ENCODE results near the gene CIZ1.
"Not testable (repeated sequence)": the region's sequence is repeated elsewhere in the genome, so short reads cannot be mapped to it uniquely, and the experiment has no call there.

CIZ1 gene

GRCh38 chr9:128129976-128130590 is 61.3 kb downstream of the CIZ1 start:
- peak; percentile 25 for TF ChIP-seq CTCF (IDR thresholded peaks at IDR 0.05; ENCODE audit: extremely low read depth, missing control alignments)
- DNase-seq (ENCODE audit: low spot score), result not testable (repeated sequence)

DNA sequence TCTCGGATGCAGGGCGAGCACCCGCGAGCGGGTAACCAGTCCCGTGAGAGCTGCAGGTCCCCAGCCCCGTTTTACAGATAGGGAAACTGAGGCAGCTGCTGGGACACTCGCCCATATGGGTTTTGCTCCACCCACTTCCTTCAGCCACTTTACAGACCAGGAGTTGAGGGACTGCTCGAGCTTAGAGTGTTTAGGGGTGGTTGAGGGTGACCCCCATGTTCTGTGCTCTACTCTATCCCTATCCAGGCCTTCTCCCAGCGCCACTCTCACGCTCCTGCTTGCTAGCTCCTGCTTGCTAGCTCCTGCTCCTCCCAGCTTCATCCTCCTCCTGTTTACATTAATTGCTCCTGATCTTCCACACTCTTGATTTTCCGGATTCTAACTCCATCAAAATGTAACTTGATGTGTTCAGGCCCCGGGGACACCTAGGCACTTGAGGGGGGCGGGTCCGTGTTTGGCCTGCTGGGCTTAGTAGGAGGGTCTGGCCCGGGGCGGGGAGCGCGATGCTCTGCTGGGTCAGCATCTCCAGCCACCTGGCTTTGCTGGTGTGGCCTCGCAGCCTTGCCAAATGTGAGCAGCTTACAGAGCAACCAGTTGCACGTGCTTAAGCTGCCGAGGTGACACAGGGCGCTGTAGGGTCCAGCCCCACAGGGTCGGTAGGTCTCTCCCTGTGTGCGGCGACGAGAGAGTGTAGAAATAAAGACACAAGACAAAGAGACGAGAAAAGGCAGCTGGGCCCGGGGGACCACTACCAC is 62.4 kb downstream of the CIZ1 start:
- DNase-seq (ENCODE audit: low spot score), result no peak
- no peak for TF ChIP-seq CTCF (IDR thresholded peaks at IDR 0.05; ENCODE audit: extremely low read depth, missing control alignments)

GRCh38 chr9:128127990-128128835 is 63.2 kb downstream of the CIZ1 start:
- peak; percentile 92 for DNase-seq (ENCODE audit: low spot score)
- TF ChIP-seq CTCF (IDR thresholded peaks at IDR 0.05; ENCODE audit: extremely low read depth, missing control alignments), result no peak

DNA sequence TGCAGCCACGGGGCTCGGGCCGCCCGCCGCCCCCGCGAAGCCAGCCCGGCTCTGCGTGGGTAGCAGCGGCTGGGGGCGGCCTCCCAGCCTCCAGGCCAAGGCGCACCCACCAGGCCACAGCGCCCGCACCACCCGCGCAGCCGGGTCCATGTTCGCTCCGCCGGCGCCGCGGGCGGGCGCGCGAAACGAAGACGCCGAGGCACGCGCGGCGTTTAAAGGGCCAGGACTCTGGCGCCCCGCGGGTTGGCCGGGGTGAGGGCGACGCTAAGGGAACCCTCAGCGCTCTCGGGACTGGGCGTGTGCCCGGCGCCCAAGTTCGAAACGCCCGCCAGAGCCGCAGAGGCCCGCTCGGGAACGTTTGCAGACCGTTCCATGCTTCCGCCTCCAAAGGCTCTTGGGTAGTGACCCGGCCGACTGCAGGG is 63.8 kb downstream of the CIZ1 start, which contains the start of gene PTGES2:
Gene PTGES2 (minus strand): TSS at position 162 of the 422 bp plus-strand sequence. CDS start 12 bp downstream, at position 150.
- peak; percentile 86 for DNase-seq (ENCODE audit: low spot score)
- no peak for TF ChIP-seq CTCF (IDR thresholded peaks at IDR 0.05; ENCODE audit: extremely low read depth, missing control alignments)

DNA sequence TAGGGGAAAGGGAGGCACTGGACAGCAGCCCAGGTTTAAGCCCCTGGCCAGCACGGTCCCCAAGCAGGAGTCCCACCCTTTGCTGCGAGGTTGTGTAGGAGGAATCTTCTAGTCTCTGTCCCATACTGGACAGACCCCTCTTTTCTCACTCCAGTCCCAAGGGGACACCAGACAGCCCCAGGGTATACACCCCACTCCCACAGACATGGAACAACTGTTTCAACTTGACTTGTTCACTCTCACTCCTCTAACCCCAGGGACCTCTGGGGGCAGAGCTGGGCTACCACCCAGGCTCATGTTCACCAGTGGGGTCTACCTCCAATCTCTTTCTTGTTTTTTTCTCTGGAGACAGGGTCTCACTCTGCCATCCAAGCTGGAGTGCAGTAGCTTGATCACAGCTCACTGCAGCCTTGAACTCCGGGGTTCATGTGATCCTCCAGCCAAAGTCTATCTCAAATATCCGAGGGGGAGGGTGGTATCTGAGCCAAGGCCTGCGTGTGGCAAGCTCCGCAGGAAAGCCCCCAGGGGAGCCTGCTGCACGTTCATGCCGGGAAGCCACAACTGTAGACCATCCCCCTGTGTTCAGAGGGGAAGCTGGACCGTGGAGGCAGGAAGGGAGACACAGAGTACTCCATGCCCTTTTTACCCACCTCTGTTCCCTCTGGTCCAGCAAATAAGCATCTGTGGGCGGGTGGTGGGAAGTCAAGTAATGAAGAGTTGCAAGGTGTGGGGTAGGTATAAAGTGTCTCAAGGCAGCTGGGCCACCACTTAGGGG is 65.6 kb downstream of the CIZ1 start:
- no peak for DNase-seq (ENCODE audit: low spot score)
- TF ChIP-seq CTCF (IDR thresholded peaks at IDR 0.05; ENCODE audit: extremely low read depth, missing control alignments), result no peak

DNA sequence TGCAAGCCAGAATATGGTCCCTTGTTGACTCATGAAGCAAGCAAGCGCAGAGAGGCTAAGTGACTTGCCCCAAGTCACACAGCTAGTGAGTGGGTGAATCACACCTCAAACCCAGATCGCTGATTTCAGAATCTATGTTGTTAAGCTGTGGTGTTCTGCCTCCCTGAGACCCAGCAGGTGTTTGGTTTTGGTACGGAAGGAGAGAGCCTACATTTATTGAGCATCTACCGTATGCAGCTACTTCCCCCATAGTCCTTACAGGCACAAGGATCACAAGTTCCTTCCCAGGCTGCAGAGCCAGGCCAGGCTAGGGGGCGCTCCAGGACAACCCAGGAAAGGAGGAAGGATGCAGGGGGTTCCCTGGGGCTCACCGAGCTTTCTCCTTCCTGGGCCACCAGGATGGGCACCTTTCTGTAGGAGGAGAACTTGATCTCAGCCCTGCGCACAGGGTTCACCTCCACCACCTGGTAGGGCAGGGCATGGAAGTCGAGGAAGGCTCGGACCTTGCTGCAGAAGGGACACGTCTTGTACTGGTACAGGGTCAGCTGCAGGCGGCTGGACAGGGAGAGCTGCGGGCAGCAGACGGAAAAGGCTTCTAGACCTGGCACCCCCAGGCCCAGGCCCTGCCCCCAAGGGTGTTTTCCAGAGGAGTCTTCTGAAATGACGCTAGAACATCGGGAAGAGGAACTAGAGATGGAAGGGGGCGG is 66.3 kb downstream of the CIZ1 start:
- no peak for DNase-seq (ENCODE audit: low spot score)
- TF ChIP-seq CTCF (IDR thresholded peaks at IDR 0.05; ENCODE audit: extremely low read depth, missing control alignments), result peak; percentile 56

All from GM20000 (cell line).